Ovary (tissue), 3 donors: ENCODE results near the gene NCOA6.

Experiments
- EP300 ChIP-seq: sonication (generic); formaldehyde crosslinking; IDR thresholded peaks from one replicate; pipeline ENCODE4 v1.6.1; 2017; ENCODE audit warnings: antibody characterized with exemption
- POLR2A ChIP-seq: fragments of 450-650 bp; IDR thresholded peaks from one replicate; pipeline ENCODE4 v1.6.1; 2017; ENCODE audit warnings: antibody characterized with exemption, mild to moderate bottlenecking, moderate library complexity
- TF ChIP-seq, protein P1 (sequence below), 3 donors: fragments of 450-650 bp in 2 of 3; fragments of 200-600 bp in 1 of 3; IDR thresholded peaks; one replicate each; pipeline versions ENCODE4 v1.5.1 to v1.8.0; 2016 to 2022; ENCODE audit warnings: antibody characterized with exemption in 3 of 3, mild to moderate bottlenecking in 1 of 3
- donor health status: DM: no; HTN: no; CAD: no.

DNA sequence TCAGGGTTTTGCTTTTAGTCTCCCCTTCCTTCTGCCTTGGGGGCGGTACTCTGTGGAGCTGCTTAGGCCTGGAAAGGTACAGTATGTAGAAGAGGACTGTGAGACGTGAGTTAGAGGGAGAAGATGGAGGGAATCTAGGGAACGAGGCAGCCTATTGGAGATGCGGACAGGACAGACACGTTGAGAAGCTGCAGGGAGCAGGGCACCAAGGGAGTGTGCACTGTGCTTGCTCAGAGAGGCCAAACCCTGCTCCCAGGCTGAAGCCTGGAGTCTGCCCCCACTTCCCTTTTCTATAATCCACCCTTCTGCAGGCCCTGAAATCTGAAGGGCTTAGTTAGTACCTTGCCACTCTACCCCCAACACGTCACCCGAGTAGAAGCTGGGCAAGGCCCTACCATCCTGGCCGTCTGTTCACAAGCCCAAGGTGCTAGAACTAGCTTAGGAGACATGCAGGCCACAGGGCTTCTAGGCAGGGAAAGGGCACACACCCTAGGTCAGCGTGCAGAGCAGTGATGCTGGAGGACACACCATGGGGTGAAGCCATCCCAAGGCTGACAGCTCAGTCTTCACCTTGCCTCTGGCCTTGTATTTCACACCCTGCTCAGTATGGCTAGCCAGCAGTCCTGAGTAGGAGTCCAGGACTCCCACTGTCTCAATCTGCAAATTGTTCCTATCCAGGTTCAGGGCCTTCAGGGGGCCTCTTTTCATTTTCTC lies 114.4 kb downstream of the NCOA6 start:
- TF ChIP-seq, protein P1, sequence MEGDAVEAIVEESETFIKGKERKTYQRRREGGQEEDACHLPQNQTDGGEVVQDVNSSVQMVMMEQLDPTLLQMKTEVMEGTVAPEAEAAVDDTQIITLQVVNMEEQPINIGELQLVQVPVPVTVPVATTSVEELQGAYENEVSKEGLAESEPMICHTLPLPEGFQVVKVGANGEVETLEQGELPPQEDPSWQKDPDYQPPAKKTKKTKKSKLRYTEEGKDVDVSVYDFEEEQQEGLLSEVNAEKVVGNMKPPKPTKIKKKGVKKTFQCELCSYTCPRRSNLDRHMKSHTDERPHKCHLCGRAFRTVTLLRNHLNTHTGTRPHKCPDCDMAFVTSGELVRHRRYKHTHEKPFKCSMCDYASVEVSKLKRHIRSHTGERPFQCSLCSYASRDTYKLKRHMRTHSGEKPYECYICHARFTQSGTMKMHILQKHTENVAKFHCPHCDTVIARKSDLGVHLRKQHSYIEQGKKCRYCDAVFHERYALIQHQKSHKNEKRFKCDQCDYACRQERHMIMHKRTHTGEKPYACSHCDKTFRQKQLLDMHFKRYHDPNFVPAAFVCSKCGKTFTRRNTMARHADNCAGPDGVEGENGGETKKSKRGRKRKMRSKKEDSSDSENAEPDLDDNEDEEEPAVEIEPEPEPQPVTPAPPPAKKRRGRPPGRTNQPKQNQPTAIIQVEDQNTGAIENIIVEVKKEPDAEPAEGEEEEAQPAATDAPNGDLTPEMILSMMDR (IDR thresholded peaks at IDR 0.05) = no peak
- TF ChIP-seq POLR2A (no peak), EP300 (no peak)
